ENCODE measurements around the gene LPAR5. TPM values are rescaled to one million over a fixed set of nuclear protein-coding genes. Genes with fewer than 3 reads are reported as not detected.
A peak's percentile ranks its signal among the peaks of the same experiment; 100 is the strongest.

Gene LPAR5
- total RNA-seq, 2 donors from 2014 or later, result 0.66 to 3.6 TPM

GRCh38 chr12:6641131-6641530, 5.4 kb upstream of the LPAR5 start:
- Histone ChIP-seq H3K9me3 (no peaks in the 10 kb centered on the region), H3K27me3 (no peaks in the 10 kb centered on the region), H3K4me3 (no peak overlapping the region), H3K4me1 (no peaks in the 10 kb centered on the region), H3K36me3 (replicated peaks in 1 of 2; ENCODE audit: insufficient read depth in 1 of 2, low read depth in 2 of 2) (no peaks in the 10 kb centered on the region), H3K27ac (no peak overlapping the region)
- TF ChIP-seq POLR2A (IDR thresholded peaks at IDR 0.05), result no peak
- TF ChIP-seq CTCF (IDR thresholded peaks at IDR 0.05), result no peak
- intact Hi-C loops (cut with DNase I), result no loop called here
- ATAC-seq (no peak), DNase-seq (no peak)
- WGBS, 2 donors, result 52 to 58% methylated on average over 4 of the region's 4 CpGs

GRCh38 chr12:6640497-6640896, 4.7 kb upstream of the LPAR5 start:
- DNase-seq (no peak), ATAC-seq (no peak)
- Histone ChIP-seq H3K27ac (no peak overlapping the region), H3K4me3 (no peak overlapping the region), H3K9me3 (no peaks in the 10 kb centered on the region), H3K36me3 (replicated peaks in 1 of 2; ENCODE audit: insufficient read depth in 1 of 2, low read depth in 2 of 2) (no peaks in the 10 kb centered on the region), H3K4me1 (no peaks in the 10 kb centered on the region), H3K27me3 (no peaks in the 10 kb centered on the region)
- TF ChIP-seq POLR2A (IDR thresholded peaks at IDR 0.05), result no peak
- no peak for TF ChIP-seq CTCF (IDR thresholded peaks at IDR 0.05)
- intact Hi-C loops (cut with DNase I), result no loop called here
- WGBS, 2 donors, result 72 to 84% methylated on average over 4 of the region's 4 CpGs

- DNase-seq, result no peak
- Histone ChIP-seq H3K4me3 (no peak overlapping the region), H3K9me3 (no peaks in the 10 kb centered on the region), H3K36me3 (replicated peaks in 1 of 2; ENCODE audit: insufficient read depth in 1 of 2, low read depth in 2 of 2) (no peaks in the 10 kb centered on the region), H3K4me1 (no peaks in the 10 kb centered on the region), H3K27me3 (no peaks in the 10 kb centered on the region), H3K27ac (no peak overlapping the region)
- intact Hi-C loops (cut with DNase I), result no loop called here
- TF ChIP-seq POLR2A (IDR thresholded peaks at IDR 0.05) (no peak), CTCF (IDR thresholded peaks at IDR 0.05) (no peak)
- no peak for ATAC-seq
- 58 to 68% methylated on average over 9 to 11 of the region's 11 CpGs for WGBS, 2 donors
Measured at GRCh38 chr12:6639151-6639801, 3.5 kb upstream of the LPAR5 start.

GRCh38 chr12:6638305-6638704, 2.5 kb upstream of the LPAR5 start:
- Histone ChIP-seq H3K9me3 (no peaks in the 10 kb centered on the region), H3K4me3 (no peak overlapping the region), H3K36me3 (replicated peaks in 1 of 2; ENCODE audit: insufficient read depth in 1 of 2, low read depth in 2 of 2) (no peaks in the 10 kb centered on the region), H3K4me1 (no peaks in the 10 kb centered on the region), H3K27ac (no peak overlapping the region), H3K27me3 (no peaks in the 10 kb centered on the region)
- TF ChIP-seq POLR2A (IDR thresholded peaks at IDR 0.05) (no peak), CTCF (IDR thresholded peaks at IDR 0.05) (no peak)
- WGBS, 2 donors, result 60 to 86% methylated on average over 7 to 9 of the region's 9 CpGs
- ATAC-seq, result no peak
- intact Hi-C loops (cut with DNase I), result no loop called here
- DNase-seq, result peak in 1 of 4 donors; percentile 28

GRCh38 chr12:6635375-6635855, 344 bp downstream of the LPAR5 start:
- no peaks in the 10 kb centered on the region for H3K9me3 ChIP-seq
- TF ChIP-seq CTCF (IDR thresholded peaks at IDR 0.05), result no peak
- no peak for TF ChIP-seq POLR2A (IDR thresholded peaks at IDR 0.05)
- H3K27me3 ChIP-seq, result no peaks in the 10 kb centered on the region
- peak overlapping the region in 1 of 4 donors; percentile 41 for H3K27ac ChIP-seq
- DNase-seq, result no peak
- H3K4me3 ChIP-seq, result no peak overlapping the region
- intact Hi-C loops (cut with DNase I), result no loop called here
- no peaks in the 10 kb centered on the region for H3K4me1 ChIP-seq
- ATAC-seq, result no peak
- H3K36me3 ChIP-seq (replicated peaks in 1 of 2; ENCODE audit: insufficient read depth in 1 of 2, low read depth in 2 of 2), result no peaks in the 10 kb centered on the region
- whole genome bisulfite sequencing, 2 donors, result 53 to 57% methylated on average over 5 of the region's 5 CpGs
